A673 (cell line): ENCODE data around the gene ZDHHC13.

Source experiments
- CTCF ChIP-seq: fragments of 300-800, 200-600 bp; sonication (generic); conservative IDR thresholded peaks from 2 replicates; pipeline ENCODE4 v1.5.1; 2017; ENCODE audit warnings: low read depth, mild to moderate bottlenecking, antibody characterized with exemption, low read length, moderate library complexity, mixed read lengths
- EZH2 ChIP-seq: fragments of 200-600 bp; sonication (generic); IDR thresholded peaks from 2 replicates; pipeline ENCODE4 v1.6.1; 2017; ENCODE audit warnings: borderline replicate concordance, low read depth, mild to moderate bottlenecking, mixed read lengths, antibody characterized with exemption, low read length; ENCODE audit not compliant: poor library complexity, severe bottlenecking

- TF ChIP-seq EZH2 (no peak), CTCF (no peak)
Measured at GRCh38 chr11:19107125-19107524, 9.8 kb upstream of the ZDHHC13 start.
